Measurements from ENCODE around the gene SEL1L3. TPM values are rescaled to one million over a fixed set of nuclear protein-coding genes. Genes with fewer than 3 reads are reported as not detected.

SEL1L3 gene
- total RNA-seq, 2 experiments from 2014 or later: 47.6 to 63.4 TPM

DNA sequence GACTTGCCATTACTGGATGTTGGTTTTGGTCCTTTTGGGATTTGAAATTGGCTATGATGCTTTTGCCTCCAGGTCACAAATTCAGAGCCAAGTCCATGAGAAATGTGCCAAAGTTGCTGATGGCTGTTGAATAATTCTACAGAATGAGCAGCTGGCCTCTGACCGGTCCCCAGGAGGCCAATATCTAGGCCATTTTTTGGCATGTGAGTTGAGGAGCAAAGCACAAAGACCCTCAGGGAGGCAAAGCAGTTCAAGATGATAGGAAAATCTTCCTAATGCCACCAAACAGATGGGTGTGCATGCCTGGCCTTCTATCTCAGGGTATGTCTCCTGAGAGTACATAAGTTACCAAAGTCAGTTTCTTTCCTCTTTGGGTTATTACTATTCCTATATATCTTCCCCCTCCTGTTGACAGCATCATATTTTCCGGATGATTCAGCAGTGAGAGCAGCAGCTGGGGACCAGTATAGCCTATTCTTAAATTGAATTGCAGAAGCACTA lies 44.4 kb downstream of the SEL1L3 start:
- ChIA-PET POLR2A (no interaction called here), CTCF (interaction anchor here (1.3 kb wide), 1 partner anchor 12 kb away, joined by 4 read pairs; no protein-coding TSS in a partner anchor)
- H3K9me3 Mint-ChIP-seq: no peaks in the 10 kb centered on the region
- no peak overlapping the region for H3K27ac Mint-ChIP-seq
- no peak for DNase-seq
- no peaks in the 10 kb centered on the region for H3K4me1 Mint-ChIP-seq
- no peak overlapping the region for H3K4me3 Mint-ChIP-seq
- peaks cover 42% of the 10 kb centered on the region for H3K36me3 Mint-ChIP-seq (ENCODE audit: low read depth)
- no peaks in the 10 kb centered on the region for H3K27me3 Mint-ChIP-seq

DNA sequence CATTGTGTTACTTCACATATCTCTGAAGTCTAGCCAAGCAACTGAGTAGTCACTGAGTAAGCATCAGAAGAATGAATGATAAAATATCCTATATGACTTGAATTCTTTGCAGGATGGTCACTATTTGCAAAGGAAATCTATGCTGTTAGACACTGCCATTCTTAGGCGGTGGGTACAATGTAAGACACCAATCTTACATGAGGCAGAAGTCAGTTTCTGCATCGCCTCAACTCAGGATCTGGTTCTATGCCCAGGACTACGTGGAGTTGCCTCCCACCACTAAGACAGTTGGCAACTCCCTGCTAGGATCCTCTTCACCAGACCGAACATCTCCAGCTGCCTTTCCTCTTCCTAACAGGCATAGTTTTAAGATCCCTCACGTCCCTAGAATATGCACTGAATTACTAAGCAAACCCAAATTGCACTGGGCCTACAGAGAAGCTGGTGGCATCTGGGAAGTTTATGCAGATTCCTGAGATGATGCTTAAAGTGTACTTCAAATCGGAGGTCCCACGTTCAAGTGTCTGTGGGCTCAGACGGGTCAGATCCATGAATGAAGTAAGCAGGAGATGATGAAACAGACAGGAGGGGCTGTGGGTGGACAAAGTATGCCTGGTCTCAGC lies 45.6 kb downstream of the SEL1L3 start:
- ChIA-PET CTCF (interaction anchor here (0.6 to 1.9 kb wide), 4 partner anchors 8 to 53 kb away, joined by 3 to 6 read pairs (median 3); no protein-coding TSS in a partner anchor), POLR2A (no interaction called here)
- Mint-ChIP-seq H3K4me3 (no peak overlapping the region), H3K27ac (no peak overlapping the region), H3K9me3 (no peaks in the 10 kb centered on the region), H3K4me1 (no peaks in the 10 kb centered on the region), H3K36me3 (ENCODE audit: low read depth) (peaks cover 40% of the 10 kb centered on the region), H3K27me3 (no peaks in the 10 kb centered on the region)
- DNase-seq: no peak

DNA sequence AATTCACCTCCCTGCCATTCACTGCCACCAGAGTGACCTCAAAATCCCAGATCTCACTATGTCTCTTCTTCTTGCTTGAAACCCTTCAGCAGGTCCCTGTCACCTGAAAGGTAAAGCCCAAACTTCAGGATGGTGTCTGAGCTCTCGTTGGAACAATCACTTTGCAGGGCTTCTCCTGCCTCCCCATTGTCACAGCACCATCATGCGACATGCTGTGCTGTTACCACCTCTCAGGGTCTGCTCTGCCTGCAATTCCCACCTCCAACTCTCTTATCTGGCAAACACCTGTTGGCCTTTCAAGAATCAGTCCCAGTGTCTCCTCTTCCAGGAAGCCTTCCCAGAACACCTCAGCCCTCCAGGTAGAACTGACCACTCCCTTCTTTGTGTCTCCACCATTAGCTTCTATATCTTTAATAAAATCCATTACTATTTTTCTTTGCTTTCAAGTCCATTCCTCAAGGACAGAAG lies 46.2 kb downstream of the SEL1L3 start:
- H3K9me3 Mint-ChIP-seq: no peaks in the 10 kb centered on the region
- no peak for DNase-seq
- H3K36me3 Mint-ChIP-seq (ENCODE audit: low read depth): peaks cover 39% of the 10 kb centered on the region
- no peak overlapping the region for H3K4me3 Mint-ChIP-seq
- H3K27me3 Mint-ChIP-seq: no peaks in the 10 kb centered on the region
- no peak overlapping the region for H3K27ac Mint-ChIP-seq
- CTCF ChIA-PET: interaction anchor here (0.6 to 1.9 kb wide), 4 partner anchors 9 to 53 kb away, joined by 3 to 6 read pairs (median 3); no protein-coding TSS in a partner anchor
- no peaks in the 10 kb centered on the region for H3K4me1 Mint-ChIP-seq
- POLR2A ChIA-PET: no interaction called here

- DNase-seq: no peak
- Mint-ChIP-seq H3K27me3 (no peaks in the 10 kb centered on the region), H3K9me3 (no peaks in the 10 kb centered on the region), H3K4me1 (no peaks in the 10 kb centered on the region), H3K36me3 (ENCODE audit: low read depth) (peaks cover 39% of the 10 kb centered on the region), H3K27ac (no peak overlapping the region), H3K4me3 (no peak overlapping the region)
- ChIA-PET POLR2A (no interaction called here), CTCF (interaction anchor here (1.9 kb wide), 1 partner anchor 10 kb away, joined by 6 read pairs; no protein-coding TSS in a partner anchor)
Measured at GRCh38 chr4:25815586-25815985, 47.2 kb downstream of the SEL1L3 start.

DNA sequence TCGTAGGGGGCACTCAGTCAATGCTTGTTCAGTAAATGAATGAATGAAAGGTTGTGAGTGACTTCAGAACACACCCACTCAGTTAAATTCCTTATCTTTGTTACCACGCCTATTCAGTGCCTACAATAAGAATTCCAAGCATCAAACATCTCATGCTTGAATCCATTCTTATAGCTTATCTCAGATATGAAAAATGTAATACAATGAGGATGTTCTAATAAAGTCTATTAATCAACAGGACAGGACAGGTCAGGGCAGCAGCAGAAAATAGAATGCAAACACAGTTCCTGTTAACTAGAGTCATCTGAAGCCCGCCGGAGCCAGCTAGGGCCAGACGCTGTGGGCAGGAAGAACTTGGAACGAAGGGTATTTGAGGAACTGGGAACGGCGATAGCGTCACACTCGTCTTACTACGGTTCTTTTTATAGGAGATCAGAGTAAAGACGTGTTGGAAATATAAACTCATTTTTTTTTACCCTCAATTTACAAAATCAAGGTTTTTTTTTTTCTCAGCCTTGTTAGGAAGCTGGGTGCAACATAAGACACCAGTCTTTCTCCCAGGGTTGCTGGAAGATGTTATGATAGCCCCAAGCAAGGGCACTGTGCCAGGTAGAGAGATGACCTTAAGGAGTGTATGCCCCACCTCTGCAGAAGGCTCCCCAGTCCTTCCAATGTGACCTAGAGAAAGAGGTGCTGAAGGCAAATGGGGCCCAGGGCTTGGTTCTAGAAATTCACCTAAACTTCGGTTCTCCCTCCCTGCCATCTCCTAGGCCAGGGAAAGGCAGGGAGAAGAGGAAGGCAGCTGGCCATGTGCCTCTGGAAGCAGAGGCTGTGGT lies 48.3 kb downstream of the SEL1L3 start:
- DNase-seq: no peak
- Mint-ChIP-seq H3K27me3 (no peaks in the 10 kb centered on the region), H3K9me3 (no peaks in the 10 kb centered on the region), H3K36me3 (ENCODE audit: low read depth) (peaks cover 33% of the 10 kb centered on the region), H3K27ac (no peak overlapping the region), H3K4me1 (no peaks in the 10 kb centered on the region), H3K4me3 (no peak overlapping the region)
- POLR2A ChIA-PET: interaction anchor here (0.7 kb wide), 1 partner anchor 47 kb away, joined by 3 read pairs; no protein-coding TSS in a partner anchor
- CTCF ChIA-PET: no interaction called here

- ChIA-PET CTCF (interaction anchor here (0.6 kb wide), 1 partner anchor 11 kb away, joined by 3 read pairs; no protein-coding TSS in a partner anchor), POLR2A (no interaction called here)
- Mint-ChIP-seq H3K27ac (no peak overlapping the region), H3K4me1 (no peaks in the 10 kb centered on the region), H3K36me3 (ENCODE audit: low read depth) (peaks cover 26% of the 10 kb centered on the region), H3K27me3 (no peaks in the 10 kb centered on the region), H3K9me3 (no peaks in the 10 kb centered on the region), H3K4me3 (no peak overlapping the region)
- no peak for DNase-seq
Measured at GRCh38 chr4:25813448-25814106, 49.2 kb downstream of the SEL1L3 start.

DNA sequence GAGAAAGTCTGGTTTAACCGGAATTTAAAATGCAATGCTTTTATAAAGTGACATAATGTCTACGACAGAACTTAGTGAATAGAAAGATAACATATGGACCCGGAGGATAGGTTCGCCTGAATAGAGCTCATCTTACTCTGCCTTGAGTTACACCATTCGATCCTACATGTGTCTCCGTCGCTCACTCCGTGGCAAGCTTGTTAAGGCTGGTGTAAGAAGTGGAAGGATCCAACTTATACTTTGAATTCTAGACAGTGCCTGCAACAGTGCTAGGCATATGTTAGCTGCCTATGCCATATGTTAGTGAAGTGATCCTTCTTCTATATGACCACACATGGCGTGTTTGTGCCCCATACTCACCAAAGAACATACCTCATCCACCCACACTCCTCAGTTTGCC lies 50.9 kb downstream of the SEL1L3 start:
- H3K4me1 Mint-ChIP-seq: no peaks in the 10 kb centered on the region
- no peaks in the 10 kb centered on the region for H3K9me3 Mint-ChIP-seq
- ChIA-PET POLR2A (no interaction called here), CTCF (interaction anchor here (1.1 kb wide), 1 partner anchor 31 kb away, joined by 4 read pairs; no protein-coding TSS in a partner anchor)
- no peak for DNase-seq
- no peak overlapping the region for H3K27ac Mint-ChIP-seq
- H3K4me3 Mint-ChIP-seq: no peak overlapping the region
- no peaks in the 10 kb centered on the region for H3K27me3 Mint-ChIP-seq
- peaks cover 19% of the 10 kb centered on the region for H3K36me3 Mint-ChIP-seq (ENCODE audit: low read depth)

GRCh38 chr4:25811374-25811690 lies 51.5 kb downstream of the SEL1L3 start:
- Mint-ChIP-seq H3K4me3 (no peak overlapping the region), H3K4me1 (no peaks in the 10 kb centered on the region), H3K9me3 (no peaks in the 10 kb centered on the region), H3K27ac (no peak overlapping the region), H3K36me3 (ENCODE audit: low read depth) (peaks cover 13% of the 10 kb centered on the region), H3K27me3 (no peaks in the 10 kb centered on the region)
- ChIA-PET POLR2A (no interaction called here), CTCF (no interaction called here)
- DNase-seq: no peak

- no peaks in the 10 kb centered on the region for H3K9me3 Mint-ChIP-seq
- H3K36me3 Mint-ChIP-seq (ENCODE audit: low read depth): peaks cover 13% of the 10 kb centered on the region
- no peaks in the 10 kb centered on the region for H3K4me1 Mint-ChIP-seq
- DNase-seq: no peak
- no peak overlapping the region for H3K27ac Mint-ChIP-seq
- CTCF ChIA-PET: no interaction called here
- no peaks in the 10 kb centered on the region for H3K27me3 Mint-ChIP-seq
- POLR2A ChIA-PET: no interaction called here
- no peak overlapping the region for H3K4me3 Mint-ChIP-seq
Measured at GRCh38 chr4:25810461-25811373, 52.1 kb downstream of the SEL1L3 start.

GRCh38 chr4:25809996-25810395 lies 52.8 kb downstream of the SEL1L3 start:
- Mint-ChIP-seq H3K9me3 (no peaks in the 10 kb centered on the region), H3K27ac (no peak overlapping the region), H3K27me3 (no peaks in the 10 kb centered on the region), H3K4me3 (no peak overlapping the region), H3K4me1 (no peaks in the 10 kb centered on the region), H3K36me3 (ENCODE audit: low read depth) (peaks cover 11% of the 10 kb centered on the region)
- DNase-seq: no peak
- ChIA-PET CTCF (interaction anchor here (0.8 kb wide), 1 partner anchor 16 kb away, joined by 3 read pairs; no protein-coding TSS in a partner anchor), POLR2A (no interaction called here)

- POLR2A ChIA-PET: no interaction called here
- Mint-ChIP-seq H3K36me3 (ENCODE audit: low read depth) (peaks cover 19% of the 10 kb centered on the region), H3K9me3 (no peaks in the 10 kb centered on the region), H3K27me3 (no peaks in the 10 kb centered on the region), H3K4me3 (no peak overlapping the region), H3K4me1 (no peaks in the 10 kb centered on the region), H3K27ac (no peak overlapping the region)
- CTCF ChIA-PET: interaction anchor here (0.6 to 1.7 kb wide), 2 partner anchors 12 to 712 kb away, joined by 3 to 4 read pairs; no protein-coding TSS in a partner anchor
- no peak for DNase-seq
Measured at GRCh38 chr4:25807102-25807728, 55.6 kb downstream of the SEL1L3 start.

Data from activated CD4-positive, alpha-beta T cell treated with anti-CD3 and anti-CD28 coated beads, Interleukin-2, amount 10 ng/mL, durations not matched to agents 7 days and 5 days (primary cell).